ENCODE results near the gene SPOCK1. TPM values are rescaled to one million over a fixed set of nuclear protein-coding genes. Genes with fewer than 3 reads are reported as not detected.

The SPOCK1 gene
- total and polyA plus RNA-seq, 4 donors = 0.48 to 4.5 (median 0.69) TPM

GRCh38 chr5:137470921-137471220 is 28.3 kb downstream of the SPOCK1 start:
- DNase-seq (no peak), ATAC-seq (ENCODE audit: insufficient read depth, low FRiP score) (no peak)
- 75 to 85% methylated on average over 4 of the region's 4 CpGs for WGBS, 2 donors

GRCh38 chr5:137470111-137470920 is 28.8 kb downstream of the SPOCK1 start:
- H3K36me3 ChIP-seq (ENCODE audit: control insufficient read depth in 4 of 4, insufficient read depth in 4 of 4, low read length in 4 of 4) = no peaks in the 10 kb centered on the region
- peaks cover 0 to 16% (median 0%) of the 10 kb centered on the region in 3 donors for H3K27me3 ChIP-seq (ENCODE audit: control insufficient read depth in 3 of 3, insufficient read depth in 3 of 3, low read length in 2 of 3)
- H3K9me3 ChIP-seq (ENCODE audit: control insufficient read depth in 4 of 4, insufficient read depth in 3 of 4, low read length in 3 of 4) = peaks cover 0 to 2% (median 0%) of the 10 kb centered on the region in 4 donors
- no peak for TF ChIP-seq CTCF (IDR thresholded peaks at IDR 0.05; ENCODE audit: control extremely low read depth, extremely low read depth)
- H3K4me1 ChIP-seq (ENCODE audit: control insufficient read depth in 5 of 5, insufficient read depth in 5 of 5, low read length in 5 of 5) = no peaks in the 10 kb centered on the region
- no peak overlapping the region for H3K9ac ChIP-seq (ENCODE audit: insufficient read depth in 1 of 2, low read length in 2 of 2)
- DNase-seq (no peak), ATAC-seq (ENCODE audit: insufficient read depth, low FRiP score) (no peak)
- H3K4me3 ChIP-seq = no peak overlapping the region
- WGBS, 2 donors = 70 to 83% methylated on average over 5 of the region's 5 CpGs
- H3K27ac ChIP-seq (ENCODE audit: low read depth in 1 of 2, low read length in 1 of 2) = no peak overlapping the region

More at GRCh38 chr5:137470921-137471220, 28.3 kb downstream of the SPOCK1 start:
- Histone ChIP-seq H3K4me1 (ENCODE audit: control insufficient read depth in 5 of 5, insufficient read depth in 5 of 5, low read length in 5 of 5) (no peaks in the 10 kb centered on the region), H3K4me3 (no peak overlapping the region), H3K27ac (ENCODE audit: low read depth in 1 of 2, low read length in 1 of 2) (no peak overlapping the region), H3K9me3 (ENCODE audit: control insufficient read depth in 4 of 4, insufficient read depth in 3 of 4, low read length in 3 of 4) (peaks cover 0 to 2% (median 0%) of the 10 kb centered on the region in 4 donors), H3K27me3 (ENCODE audit: control insufficient read depth in 3 of 3, insufficient read depth in 3 of 3, low read length in 2 of 3) (peaks cover 0 to 16% (median 0%) of the 10 kb centered on the region in 3 donors), H3K36me3 (ENCODE audit: control insufficient read depth in 4 of 4, insufficient read depth in 4 of 4, low read length in 4 of 4) (no peaks in the 10 kb centered on the region), H3K9ac (ENCODE audit: insufficient read depth in 1 of 2, low read length in 2 of 2) (no peak overlapping the region)
- no peak for TF ChIP-seq CTCF (IDR thresholded peaks at IDR 0.05; ENCODE audit: control extremely low read depth, extremely low read depth)

GRCh38 chr5:137466889-137467288 is 32.2 kb downstream of the SPOCK1 start:
- no peak overlapping the region for H3K4me3 ChIP-seq
- H3K4me1 ChIP-seq (ENCODE audit: control insufficient read depth in 5 of 5, insufficient read depth in 5 of 5, low read length in 5 of 5) = no peaks in the 10 kb centered on the region
- no peaks in the 10 kb centered on the region for H3K36me3 ChIP-seq (ENCODE audit: control insufficient read depth in 4 of 4, insufficient read depth in 4 of 4, low read length in 4 of 4)
- DNase-seq (no peak), ATAC-seq (ENCODE audit: insufficient read depth, low FRiP score) (no peak)
- H3K27me3 ChIP-seq (ENCODE audit: control insufficient read depth in 3 of 3, insufficient read depth in 3 of 3, low read length in 2 of 3) = peaks cover 0 to 5% (median 0%) of the 10 kb centered on the region in 3 donors
- whole genome bisulfite sequencing, 2 donors = 49 to 73% methylated on average over 3 of the region's 3 CpGs
- peaks cover 0 to 2% (median 0%) of the 10 kb centered on the region in 4 donors for H3K9me3 ChIP-seq (ENCODE audit: control insufficient read depth in 4 of 4, insufficient read depth in 3 of 4, low read length in 3 of 4)
- TF ChIP-seq CTCF (IDR thresholded peaks at IDR 0.05; ENCODE audit: control extremely low read depth, extremely low read depth) = no peak
- H3K9ac ChIP-seq (ENCODE audit: insufficient read depth in 1 of 2, low read length in 2 of 2) = no peak overlapping the region
- no peak overlapping the region for H3K27ac ChIP-seq (ENCODE audit: low read depth in 1 of 2, low read length in 1 of 2)
